ENCODE results near the gene ITGBL1.
A peak's percentile ranks its signal among the peaks of the same experiment; 100 is the strongest.

Gene ITGBL1

DNA sequence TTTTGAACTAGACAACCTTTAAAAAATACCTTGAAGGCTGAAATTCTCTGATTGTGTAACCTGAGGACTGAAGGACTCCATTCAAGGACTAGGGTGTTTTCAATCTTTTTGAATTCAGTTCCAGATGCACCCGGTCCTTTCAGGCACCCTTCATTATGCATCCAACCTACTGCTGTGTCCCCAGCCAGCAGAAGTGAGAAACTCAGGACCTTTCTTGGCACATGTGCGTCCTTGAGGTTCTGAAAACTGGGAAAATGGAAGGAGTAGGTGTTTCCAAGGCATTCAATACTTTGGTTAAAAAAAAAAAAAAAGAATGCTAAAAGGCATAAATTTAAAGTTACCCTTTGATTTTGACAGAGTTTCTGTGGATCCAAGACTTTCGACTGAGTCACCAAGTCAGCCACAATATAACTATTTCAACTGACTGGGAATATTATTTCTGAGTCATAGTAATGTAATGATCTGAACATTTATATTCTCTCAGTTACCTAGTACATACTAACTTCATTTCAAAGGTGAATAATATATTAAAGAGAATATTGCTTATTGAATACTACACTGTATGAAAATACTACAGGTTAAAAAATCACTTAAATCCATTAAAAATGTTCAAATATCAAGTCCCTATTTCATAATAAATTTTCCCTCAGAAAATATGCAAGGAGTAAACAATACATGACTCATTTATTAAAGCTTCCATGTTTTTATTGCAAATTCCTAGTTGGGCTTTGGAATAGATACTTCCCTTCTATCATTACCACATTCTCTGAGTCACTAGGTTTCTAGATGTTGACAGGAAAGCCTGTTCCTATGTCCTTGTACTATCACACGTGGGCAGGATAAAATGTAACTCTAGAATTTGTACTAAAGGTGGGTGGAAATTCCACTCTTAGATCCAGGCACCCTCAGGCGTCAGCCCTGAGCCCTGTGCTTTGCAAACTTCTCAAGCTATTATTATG, 2.4 kb upstream of the ITGBL1 start:
- intact Hi-C loops (cut with DNase I), result no loop called here
- peak in 33 of 42 donors; percentile 15 to 80 (median 45) for DNase-seq

DNA sequence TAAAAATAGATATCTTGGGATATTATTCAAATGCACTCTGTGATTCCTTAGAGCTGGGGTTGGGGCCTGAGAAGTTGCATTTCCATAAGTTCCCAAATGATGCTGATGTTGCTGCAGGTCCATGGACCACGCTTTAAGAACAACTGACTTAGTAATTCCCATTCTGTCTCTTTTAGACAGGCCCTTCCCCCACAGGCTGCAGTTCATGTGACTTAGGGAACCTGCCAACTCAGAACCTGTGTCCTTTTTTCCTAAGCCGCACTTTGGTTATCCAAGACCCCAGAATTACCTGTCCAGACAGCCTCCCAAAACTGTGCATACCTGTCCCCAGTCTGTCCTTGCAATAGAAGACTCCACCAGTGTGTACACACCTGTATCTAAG, 1.7 kb upstream of the ITGBL1 start:
- DNase-seq, result no peak
- intact Hi-C loops (cut with DNase I), result no loop called here

DNA sequence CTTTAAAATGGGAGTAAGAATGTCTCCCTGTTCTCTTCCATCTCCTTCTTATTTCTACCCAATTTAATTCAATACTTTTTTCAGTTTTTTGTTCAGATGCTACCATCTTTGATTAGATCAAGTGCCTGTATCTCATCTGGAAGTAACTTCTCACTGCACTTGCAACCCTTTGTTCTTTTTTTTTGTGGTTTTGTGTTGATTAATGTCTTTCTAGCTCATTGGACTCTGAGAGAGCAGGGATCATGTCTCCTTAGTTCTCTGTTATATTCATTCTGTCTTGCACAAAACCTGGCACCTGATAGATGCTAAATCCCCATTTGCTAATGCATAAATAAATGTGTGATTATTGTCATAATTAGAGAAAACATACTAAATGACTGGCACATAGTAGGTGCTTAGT, 834 bp upstream of the ITGBL1 start:
- no peak for DNase-seq
- intact Hi-C loops (cut with DNase I), result no loop called here

DNA sequence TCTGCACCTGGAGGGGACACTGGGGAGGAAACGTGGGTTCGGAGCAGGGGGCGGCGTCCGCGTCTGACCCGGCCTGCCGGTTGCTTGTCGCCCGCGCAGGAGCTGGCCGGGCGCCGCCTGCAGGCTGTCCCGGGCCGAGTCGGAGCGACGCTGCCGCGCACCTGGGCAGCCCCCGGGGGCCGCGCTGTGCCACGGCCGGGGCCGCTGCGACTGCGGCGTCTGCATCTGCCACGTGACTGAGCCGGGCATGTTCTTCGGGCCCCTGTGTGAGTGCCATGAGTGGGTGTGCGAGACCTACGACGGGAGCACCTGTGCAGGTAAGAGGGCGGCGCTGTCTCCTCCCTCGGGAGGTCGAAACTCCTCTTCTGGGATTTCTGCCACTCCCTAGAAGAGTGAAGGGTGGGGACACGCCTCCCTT, 1.3 kb downstream of the ITGBL1 start:
- intact Hi-C loops (cut with DNase I), result no loop called here
- DNase-seq, result peak in 28 of 42 donors; percentile 7 to 64 (median 29)

DNA sequence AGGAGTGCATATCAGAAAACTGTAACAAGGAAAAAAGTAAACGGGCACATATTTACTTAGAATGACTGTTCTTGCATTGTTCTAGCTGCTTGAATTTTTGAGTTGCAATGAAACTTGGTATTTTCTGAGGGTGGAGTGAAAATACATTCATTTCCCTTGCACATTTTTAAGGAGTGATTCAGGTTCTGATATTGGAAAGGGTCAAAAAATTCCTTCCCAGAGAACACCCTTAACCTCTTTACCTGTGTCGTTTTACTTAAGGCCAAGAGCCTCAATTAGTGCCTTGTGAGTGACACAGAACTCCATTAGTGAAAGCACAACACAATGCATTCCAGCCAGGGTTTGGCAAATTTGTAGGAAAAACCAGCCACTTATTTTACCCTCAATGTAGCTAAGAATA, 2.3 kb downstream of the ITGBL1 start:
- DNase-seq, result no peak
- intact Hi-C loops (cut with DNase I), result no loop called here

DNA sequence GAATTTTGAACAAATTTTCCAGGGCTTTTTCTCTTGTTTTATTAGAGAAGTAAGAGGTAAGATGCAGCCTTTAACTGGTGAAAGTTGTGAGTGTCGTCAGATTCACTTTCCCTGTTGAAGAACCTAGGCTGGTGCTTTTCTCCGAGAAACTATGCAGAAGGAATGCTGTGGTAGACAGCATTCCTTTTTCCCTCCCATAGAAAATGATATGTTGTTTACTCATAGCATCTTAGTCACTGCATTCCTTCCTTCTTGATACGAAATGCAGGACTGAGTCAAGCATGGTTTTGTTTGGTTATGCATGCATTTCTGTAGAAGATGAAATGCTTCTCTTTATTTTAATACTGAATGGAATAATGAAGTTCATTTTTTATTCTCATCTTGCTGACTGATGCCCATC, 3.4 kb downstream of the ITGBL1 start:
- intact Hi-C loops (cut with DNase I), result no loop called here
- no peak for DNase-seq

DNA sequence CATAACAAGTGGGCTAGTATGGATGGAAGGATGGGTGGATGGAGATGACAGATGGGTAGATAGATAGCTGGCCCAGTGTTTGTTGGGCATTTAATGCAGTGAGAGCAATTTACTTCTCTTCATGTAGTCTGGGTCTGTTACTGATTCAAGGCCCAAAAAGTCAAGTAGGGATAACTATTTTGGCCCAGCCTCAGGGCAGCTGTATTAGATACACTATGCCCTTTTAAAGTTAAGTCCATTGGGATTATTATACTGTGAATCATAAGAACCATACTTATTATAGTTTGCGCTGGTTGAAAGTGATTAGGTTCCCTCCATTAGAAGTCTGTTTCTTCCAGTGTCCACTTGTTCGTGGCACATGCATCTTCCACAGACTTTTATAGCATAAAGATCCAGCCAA, 4.7 kb downstream of the ITGBL1 start:
- intact Hi-C loops (cut with DNase I), result no loop called here
- no peak for DNase-seq

DNA sequence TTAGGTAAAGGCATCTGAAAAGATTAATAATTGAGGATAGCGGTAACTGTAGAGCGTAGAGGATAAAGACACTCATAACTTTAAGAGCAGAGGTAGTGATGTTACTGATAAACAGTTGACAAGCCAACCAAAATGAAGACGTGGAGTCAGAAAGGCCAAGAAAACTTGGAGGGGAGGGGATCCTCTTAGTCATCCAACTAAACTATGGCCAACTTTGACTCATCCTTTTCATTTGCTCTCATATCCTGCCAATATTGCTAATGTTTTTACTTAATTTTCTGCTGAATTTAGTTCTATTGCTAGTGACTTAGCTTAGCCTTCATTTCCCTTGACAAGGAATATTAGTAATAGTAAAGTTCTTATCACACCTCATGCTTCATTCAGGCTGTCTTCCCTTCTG, 13.4 kb downstream of the ITGBL1 start:
- no peak for DNase-seq
- intact Hi-C loops (cut with DNase I), result no loop called here

DNA sequence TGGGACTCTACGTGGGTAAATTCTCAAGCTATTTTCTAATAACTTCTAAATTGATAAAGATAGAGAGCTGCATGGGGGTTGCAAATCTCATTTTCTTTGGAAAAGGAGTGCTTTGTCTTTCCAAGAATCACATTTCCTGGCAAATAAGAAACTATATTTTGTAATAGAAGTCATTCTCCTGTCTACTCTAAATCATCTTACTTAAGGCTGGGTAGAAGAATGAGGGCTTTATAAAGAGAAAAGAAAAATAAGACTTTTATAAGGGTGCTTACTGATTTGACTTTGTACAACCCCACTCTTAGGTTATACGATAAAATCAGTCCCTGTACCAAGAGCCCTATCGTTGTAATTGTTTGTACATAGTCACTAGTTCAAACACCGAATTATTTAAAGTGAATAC, 14.9 kb downstream of the ITGBL1 start:
- no peak for DNase-seq
- intact Hi-C loops (cut with DNase I), result no loop called here

DNA sequence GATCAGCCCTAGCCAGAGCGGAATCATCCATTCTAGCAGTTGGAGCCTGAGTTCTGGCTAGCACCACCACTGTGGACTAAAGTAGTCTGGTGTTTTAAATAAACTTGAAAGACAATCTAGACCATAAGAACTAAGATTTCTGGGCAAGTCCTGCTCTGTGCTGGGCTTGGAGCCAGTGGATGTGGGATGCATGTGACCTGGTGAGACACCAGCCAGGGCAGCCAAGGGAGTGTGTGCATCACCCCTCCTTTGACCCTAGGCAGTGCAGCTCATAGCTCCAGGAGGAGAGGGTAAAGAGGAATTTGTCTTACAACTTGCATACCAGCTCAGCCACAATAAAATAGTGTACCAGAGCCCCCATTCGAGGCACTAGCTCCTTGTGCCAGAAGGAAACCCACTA, 21.0 kb downstream of the ITGBL1 start:
- DNase-seq, result peak in 8 of 42 donors; percentile 12 to 40 (median 21)
- intact Hi-C loops (cut with DNase I), result loop anchor here (5.0 kb wide), 1 partner anchor 326 kb away; no protein-coding TSS in a partner anchor

DNA sequence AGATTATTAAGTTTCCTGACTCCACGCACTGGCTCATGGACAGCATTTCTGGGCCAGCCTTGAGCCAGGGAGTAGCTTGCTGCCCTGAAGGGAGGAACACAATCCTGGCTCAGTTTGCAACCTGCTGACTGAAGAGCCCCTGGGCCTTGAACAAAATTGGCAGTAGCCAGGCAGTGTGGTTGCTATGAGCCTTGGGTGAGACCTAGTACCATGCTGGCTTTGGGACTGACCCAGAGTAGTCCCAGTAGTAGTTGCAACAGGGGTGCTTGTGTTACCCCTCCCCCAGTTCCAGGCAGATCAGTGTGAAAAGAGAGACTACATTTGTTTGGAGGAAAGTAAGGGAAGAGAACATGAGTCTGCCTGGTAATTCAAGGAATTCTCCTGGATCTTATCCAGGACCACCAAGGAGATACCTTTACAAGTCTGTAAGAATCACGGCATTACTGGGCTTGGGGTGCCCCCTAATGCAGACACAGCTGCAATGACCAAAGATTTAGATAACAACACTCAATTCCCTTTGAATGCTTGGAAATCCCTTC, 22.0 kb downstream of the ITGBL1 start:
- intact Hi-C loops (cut with DNase I), result loop anchor here (5.0 kb wide), 1 partner anchor 327 kb away; no protein-coding TSS in a partner anchor
- peak in 41 of 42 donors; percentile 16 to 81 (median 61) for DNase-seq

DNA sequence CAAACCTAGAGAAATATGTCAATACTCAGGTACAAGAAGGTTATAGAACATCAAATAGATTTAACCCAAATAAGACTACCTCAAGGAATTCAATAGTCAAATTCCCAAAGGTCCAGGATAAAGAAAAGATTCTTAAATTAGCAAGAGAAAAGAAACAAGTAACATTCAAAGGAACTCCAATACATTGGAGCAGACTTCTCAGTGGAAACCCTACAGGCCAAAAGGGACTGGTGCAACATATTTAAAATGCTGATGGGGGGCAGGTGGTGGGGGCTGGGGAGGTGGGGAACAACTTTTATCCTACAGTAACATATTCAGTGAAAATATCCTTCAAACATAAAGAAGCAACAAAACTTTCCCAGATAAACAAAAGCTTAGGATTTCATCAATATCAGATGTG, 23.1 kb downstream of the ITGBL1 start:
- DNase-seq, result no peak
- intact Hi-C loops (cut with DNase I), result no loop called here

DNA sequence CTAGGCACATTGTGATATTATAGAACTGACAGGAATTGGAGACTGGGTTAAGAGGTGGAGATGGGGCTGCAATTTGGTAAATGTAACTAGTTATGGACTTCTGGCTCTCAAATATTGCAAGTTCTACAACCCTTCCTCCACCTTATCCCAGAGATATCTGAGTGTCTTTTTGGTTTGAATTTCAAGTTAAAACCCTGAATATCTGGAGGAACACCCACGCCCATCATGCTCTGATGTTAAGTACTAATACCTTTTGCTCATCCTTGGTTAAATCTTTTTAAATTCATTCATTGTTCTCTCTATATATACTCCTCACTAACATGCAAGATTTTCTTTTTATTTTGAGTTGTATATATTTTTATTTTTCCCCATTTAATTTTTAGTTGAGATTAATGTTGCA, 28.9 kb downstream of the ITGBL1 start:
- intact Hi-C loops (cut with DNase I), result no loop called here
- peak in 15 of 42 donors; percentile 8 to 62 (median 29) for DNase-seq

DNA sequence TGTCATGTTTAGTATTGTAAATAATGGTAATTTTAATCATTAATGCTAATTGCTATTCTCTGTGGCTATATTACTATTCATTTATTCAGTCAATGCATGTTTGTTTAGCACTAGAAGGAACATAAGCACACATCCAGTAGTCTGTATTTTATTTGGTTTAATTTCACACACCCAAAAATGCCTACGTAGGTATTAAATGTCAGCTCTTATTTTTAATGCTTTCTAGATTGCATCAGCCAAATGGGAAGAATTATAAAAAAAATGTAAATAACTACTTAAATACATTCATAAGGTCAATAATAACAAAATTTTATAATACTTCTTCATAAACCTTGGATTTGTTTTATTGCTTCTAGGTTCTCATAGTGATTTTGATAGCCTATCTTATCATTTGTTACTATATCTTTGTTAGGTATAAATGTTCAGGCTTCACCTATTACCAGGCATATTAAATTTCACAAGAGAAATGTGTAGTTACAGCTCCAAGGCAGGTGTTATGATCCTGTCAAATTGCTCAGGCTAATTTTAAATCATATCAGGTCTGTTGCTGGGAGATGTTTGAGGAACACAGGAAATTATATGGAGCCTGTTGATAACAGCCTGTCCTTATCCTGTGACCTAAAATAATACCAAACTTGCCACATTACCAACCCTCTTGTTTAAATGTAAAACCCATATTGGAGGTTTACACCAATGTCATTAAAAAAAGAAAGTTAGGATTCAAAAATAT, 34.4 kb downstream of the ITGBL1 start:
- intact Hi-C loops (cut with DNase I), result no loop called here
- no peak for DNase-seq

DNA sequence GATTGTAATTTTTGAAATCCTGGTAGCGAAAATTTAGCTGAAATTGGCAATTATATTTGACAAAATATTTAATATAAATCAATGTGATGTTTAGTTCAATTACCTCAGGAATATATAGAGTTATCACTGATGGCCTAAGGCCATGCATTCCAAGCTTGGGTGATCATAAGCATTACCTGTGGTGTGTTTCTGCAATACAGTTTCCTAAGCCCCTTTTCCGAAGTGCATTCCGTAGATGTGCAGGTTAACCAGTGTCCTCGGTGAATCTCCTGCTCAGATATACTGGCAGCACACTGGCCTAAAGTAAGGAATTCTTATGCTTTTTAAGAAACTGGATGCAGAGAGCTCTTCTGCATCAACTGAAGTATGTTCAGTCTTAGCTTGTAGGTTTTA, 35.0 kb downstream of the ITGBL1 start:
- DNase-seq, result no peak
- intact Hi-C loops (cut with DNase I), result no loop called here

DNA sequence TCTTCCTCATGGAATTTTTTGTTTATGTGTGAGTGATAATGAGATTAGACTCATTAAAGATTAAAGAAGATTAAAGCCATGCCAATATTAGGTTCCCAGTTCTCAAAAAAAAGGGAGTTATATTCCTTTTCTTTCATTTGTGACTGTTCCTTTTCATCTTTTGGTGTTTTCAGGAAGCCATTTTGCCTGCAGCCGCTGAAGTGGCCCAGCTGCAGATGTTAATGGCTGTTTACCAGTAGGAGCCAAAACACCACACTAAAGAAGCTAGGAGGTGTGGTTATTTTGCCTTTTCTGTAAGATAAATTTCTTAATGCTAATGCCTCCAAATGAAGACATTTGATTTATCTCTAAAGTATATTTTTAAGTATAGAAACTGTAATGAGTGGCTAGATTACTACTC, 36.3 kb downstream of the ITGBL1 start:
- intact Hi-C loops (cut with DNase I), result no loop called here
- DNase-seq, result no peak

DNA sequence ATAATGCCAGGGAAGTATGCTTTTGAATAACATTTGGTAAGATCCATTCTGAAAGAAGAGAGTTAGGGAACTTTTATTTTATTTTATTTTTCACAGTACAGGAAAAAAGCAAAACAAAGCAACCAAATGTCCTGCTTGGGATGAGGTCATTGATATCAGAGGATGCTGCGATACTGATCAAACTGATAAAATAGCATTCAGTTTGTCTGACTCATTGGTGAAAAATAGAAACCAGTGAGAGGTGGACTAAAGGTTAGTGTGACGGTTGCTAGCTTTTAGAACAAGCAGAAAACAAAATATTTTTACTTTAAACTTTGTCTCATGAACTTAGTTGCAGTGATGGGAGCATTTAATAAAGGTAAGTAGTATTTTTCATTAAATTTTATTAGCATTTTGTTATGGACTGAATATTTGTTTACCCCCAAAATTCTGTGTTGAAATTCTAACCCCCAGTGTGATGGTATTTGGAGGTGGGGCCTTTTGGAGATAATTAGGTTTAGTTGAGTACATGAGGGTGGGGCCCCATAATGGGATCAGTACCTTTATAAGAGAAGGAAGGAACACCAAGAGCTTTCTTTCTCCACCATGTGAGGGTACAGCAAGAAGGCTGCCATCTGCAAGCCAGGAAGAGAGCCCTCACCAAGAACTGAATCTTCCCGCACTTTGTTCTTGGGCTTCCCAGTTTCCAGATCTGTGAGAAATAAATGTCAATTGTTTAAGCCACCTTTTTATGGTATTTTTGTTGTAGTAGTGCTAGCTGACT, 37.3 kb downstream of the ITGBL1 start:
- DNase-seq, result no peak
- intact Hi-C loops (cut with DNase I), result no loop called here

DNA sequence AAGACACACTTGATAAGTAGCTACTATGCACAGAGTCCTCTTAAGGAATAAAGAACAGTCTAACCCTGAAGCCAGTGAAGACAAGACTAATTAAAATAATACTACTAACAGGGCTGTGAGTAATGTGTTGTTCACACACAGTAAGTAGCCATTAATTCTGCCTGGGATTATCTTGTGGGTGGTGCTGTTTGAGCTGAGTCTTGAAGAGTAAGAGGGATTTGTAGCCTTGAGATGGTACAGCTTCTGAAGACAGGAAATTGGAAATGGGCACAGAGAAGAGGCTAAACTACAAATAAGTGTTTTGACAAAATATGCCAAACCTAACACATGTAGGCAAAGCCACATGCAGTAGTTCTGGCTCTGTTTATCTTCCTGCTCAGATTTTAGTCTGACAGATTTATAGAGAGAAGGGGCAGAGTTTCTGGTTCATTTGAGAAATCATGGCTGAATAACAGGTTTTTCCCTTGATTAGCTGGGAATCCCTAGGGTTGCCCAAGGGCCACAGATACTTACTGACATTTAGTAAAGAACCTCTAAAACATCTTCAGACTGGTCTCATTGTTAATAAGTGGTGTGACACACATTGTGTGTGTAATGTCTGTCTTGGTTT, 38.0 kb downstream of the ITGBL1 start:
- intact Hi-C loops (cut with DNase I), result no loop called here
- DNase-seq, result no peak

Data from head of caudate nucleus (tissue), 42 donors.